HepG2 (cell line): ENCODE measurements around the gene GMEB2. TPM values are rescaled to one million over a fixed set of nuclear protein-coding genes. Genes with fewer than 3 reads are reported as not detected.

Source experiments
- ATF7 ChIP-seq, 2 experiments: fragments of 450-650 bp in 1 of 2; sonication (generic) in 1 of 2; formaldehyde crosslinking in 1 of 2; IDR thresholded peaks; 2 replicates each; pipeline versions ENCODE4 v1.4.0 to v1.6.1; 2016 to 2020; ENCODE audit warnings: antibody characterized with exemption in 1 of 2, mild to moderate bottlenecking in 1 of 2, missing genetic modification reagents in 1 of 2
- GATAD1 ChIP-seq: IDR thresholded peaks from 2 replicates; pipeline ENCODE4 v1.6.1; 2016; ENCODE audit warnings: missing genetic modification reagents, missing compliant biosample characterization
- GATAD2A ChIP-seq: IDR thresholded peaks from 2 replicates; pipeline ENCODE4 v1.6.1; 2016
- HOXA3 ChIP-seq: sonication (generic); formaldehyde crosslinking; IDR thresholded peaks from 2 replicates; pipeline ENCODE4 v1.5.0; 2020; ENCODE audit warnings: missing genetic modification reagents
- KDM4B ChIP-seq: sonication (generic); formaldehyde crosslinking; IDR thresholded peaks from 2 replicates; pipeline ENCODE4 v1.4.0; 2020; ENCODE audit warnings: missing genetic modification reagents
- NR2C2 ChIP-seq: sonication (generic); formaldehyde crosslinking; IDR thresholded peaks from 2 replicates; pipeline ENCODE4 v1.4.0; 2020; ENCODE audit warnings: missing genetic modification reagents, mild to moderate bottlenecking, moderate library complexity, borderline replicate concordance
- SP140L ChIP-seq: sonication (generic); formaldehyde crosslinking; IDR thresholded peaks from 2 replicates; pipeline ENCODE4 v1.4.0; 2020; ENCODE audit warnings: missing genetic modification reagents, borderline replicate concordance
- SUZ12 ChIP-seq: fragments of 150-350 bp; IDR thresholded peaks from 2 replicates; pipeline ENCODE4 v1.6.1; 2014; ENCODE audit warnings: low read depth, low read length
- ZBED4 ChIP-seq: sonication (generic); formaldehyde crosslinking; IDR thresholded peaks from 2 replicates; pipeline ENCODE4 v1.4.0; 2020; ENCODE audit warnings: missing genetic modification reagents, borderline replicate concordance
- ZFP41 ChIP-seq: sonication (generic); formaldehyde crosslinking; IDR thresholded peaks from 2 replicates; pipeline ENCODE4 v1.4.0; 2020; ENCODE audit warnings: mild to moderate bottlenecking, missing genetic modification reagents, borderline replicate concordance
- ZGPAT ChIP-seq: IDR thresholded peaks from 2 replicates; pipeline ENCODE4 v1.6.1; 2016; ENCODE audit warnings: mild to moderate bottlenecking
- ZNF614 ChIP-seq: IDR thresholded peaks from 2 replicates; pipeline ENCODE4 v1.6.1; 2018; ENCODE audit warnings: missing biosample characterization, missing genetic modification reagents, inconsistent platforms, borderline replicate concordance
- ZNF691 ChIP-seq: sonication (generic); formaldehyde crosslinking; IDR thresholded peaks from 2 replicates; pipeline ENCODE4 v1.4.0; 2020; ENCODE audit warnings: missing genetic modification reagents, low read depth, mild to moderate bottlenecking, borderline replicate concordance
- polyA plus RNA-seq, 8 experiments: library from polyadenylated mRNA; depleted of rRNA in 3 of 8; stranded (reverse) in 7 of 8; unstranded in 1 of 8; fragments of >200 nt; fragmentation: Illumina TruSeq in 4 of 8; extraction: Trizol in 4 of 8; gene quantifications; 2 replicates each; pipeline versions ENCODE4 v1.2.1 to v1.2.3, GENCODE V29; 2011 to 2016; ENCODE audit warnings: low read depth in 4 of 8, missing spikeins in 1 of 8, mixed read lengths in 1 of 8; ENCODE audit not compliant: insufficient read depth in 1 of 8
- total RNA-seq, 5 experiments: library from RNA; depleted of rRNA; stranded (reverse); fragments of >200 nt; fragmentation: Illumina TruSeq; extraction: Trizol; gene quantifications; 2 replicates each; pipeline ENCODE4 v1.2.3, GENCODE V29; 2016; ENCODE audit warnings: low read depth in 1 of 5
- TF ChIP-seq, protein P1 (sequence below): sonication (generic); formaldehyde crosslinking; IDR thresholded peaks from 2 replicates; pipeline ENCODE4 v1.5.1; 2020; ENCODE audit warnings: mild to moderate bottlenecking, missing genetic modification reagents, moderate library complexity
- TF ChIP-seq, protein P2 (sequence below), 2 experiments: fragments of 450-650 bp in 1 of 2; sonication (generic) in 1 of 2; formaldehyde crosslinking; IDR thresholded peaks; 2 replicates each; pipeline versions ENCODE4 v1.5.0 to v1.8.0; 2020 to 2022; ENCODE audit warnings: mild to moderate bottlenecking in 1 of 2, missing genetic modification reagents in 1 of 2

The GMEB2 gene
- total and polyA plus RNA-seq, 2 of the 13 experiments (the other 11 are each of a cell fraction or from before 2014, with no cell fraction given) = 10.6 to 12.4 TPM

DNA sequence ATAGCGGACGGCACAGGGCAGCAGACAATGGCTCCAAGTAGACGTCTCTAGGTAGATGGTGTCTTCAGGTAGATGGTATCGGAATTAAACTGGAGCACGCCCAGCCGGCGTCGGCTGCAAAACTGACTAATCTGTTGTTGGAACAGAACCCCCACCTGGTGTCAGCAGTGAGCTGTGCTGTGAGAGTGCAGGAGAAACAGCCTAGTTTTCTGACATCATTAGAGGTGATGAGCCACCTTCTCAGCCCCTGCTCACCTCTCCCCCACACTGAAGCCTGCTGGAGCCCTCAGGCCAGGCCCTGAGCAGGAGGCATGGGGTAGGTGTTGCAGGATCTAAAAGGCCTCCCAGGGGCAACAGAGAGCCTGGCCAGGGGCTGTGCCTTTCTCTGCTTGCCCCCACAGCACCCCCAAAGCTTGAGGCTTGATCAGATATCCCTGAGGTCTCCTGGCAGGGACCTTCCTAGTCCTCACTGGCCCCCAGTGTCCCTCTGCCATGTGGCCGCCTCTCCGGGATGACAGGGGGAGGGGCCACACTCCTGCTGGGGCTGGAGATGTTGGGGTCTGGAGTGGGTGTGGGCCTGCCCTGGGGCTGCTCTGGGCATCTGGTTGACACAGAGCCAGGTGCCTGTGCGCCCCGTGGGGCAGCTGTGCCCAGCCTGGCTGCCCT, 46.0 kb downstream of the GMEB2 start (continued):
- TF ChIP-seq, protein P1, sequence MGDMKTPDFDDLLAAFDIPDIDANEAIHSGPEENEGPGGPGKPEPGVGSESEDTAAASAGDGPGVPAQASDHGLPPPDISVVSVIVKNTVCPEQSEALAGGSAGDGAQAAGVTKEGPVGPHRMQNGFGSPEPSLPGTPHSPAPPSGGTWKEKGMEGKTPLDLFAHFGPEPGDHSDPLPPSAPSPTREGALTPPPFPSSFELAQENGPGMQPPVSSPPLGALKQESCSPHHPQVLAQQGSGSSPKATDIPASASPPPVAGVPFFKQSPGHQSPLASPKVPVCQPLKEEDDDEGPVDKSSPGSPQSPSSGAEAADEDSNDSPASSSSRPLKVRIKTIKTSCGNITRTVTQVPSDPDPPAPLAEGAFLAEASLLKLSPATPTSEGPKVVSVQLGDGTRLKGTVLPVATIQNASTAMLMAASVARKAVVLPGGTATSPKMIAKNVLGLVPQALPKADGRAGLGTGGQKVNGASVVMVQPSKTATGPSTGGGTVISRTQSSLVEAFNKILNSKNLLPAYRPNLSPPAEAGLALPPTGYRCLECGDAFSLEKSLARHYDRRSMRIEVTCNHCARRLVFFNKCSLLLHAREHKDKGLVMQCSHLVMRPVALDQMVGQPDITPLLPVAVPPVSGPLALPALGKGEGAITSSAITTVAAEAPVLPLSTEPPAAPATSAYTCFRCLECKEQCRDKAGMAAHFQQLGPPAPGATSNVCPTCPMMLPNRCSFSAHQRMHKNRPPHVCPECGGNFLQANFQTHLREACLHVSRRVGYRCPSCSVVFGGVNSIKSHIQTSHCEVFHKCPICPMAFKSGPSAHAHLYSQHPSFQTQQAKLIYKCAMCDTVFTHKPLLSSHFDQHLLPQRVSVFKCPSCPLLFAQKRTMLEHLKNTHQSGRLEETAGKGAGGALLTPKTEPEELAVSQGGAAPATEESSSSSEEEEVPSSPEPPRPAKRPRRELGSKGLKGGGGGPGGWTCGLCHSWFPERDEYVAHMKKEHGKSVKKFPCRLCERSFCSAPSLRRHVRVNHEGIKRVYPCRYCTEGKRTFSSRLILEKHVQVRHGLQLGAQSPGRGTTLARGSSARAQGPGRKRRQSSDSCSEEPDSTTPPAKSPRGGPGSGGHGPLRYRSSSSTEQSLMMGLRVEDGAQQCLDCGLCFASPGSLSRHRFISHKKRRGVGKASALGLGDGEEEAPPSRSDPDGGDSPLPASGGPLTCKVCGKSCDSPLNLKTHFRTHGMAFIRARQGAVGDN = peak; percentile 53
- 0 out of 2 replicates have a peak, but pooled peaks have one; percentile 38 for TF ChIP-seq ZNF691 (CRISPR knock-in tag)
- TF ChIP-seq GATAD2A (CRISPR knock-in tag) = peak; percentile 61
- TF ChIP-seq HOXA3 (CRISPR knock-in tag) = peak; percentile 33; the same call in 1 of the 2 replicates
- TF ChIP-seq ZNF614 = peak; percentile 57; the same call in 1 of the 2 replicates
- peak; percentile 33; the same call in 1 of the 2 replicates for TF ChIP-seq GATAD1
- TF ChIP-seq ZFP41 (CRISPR knock-in tag) = 0 out of 2 replicates have a peak, but pooled peaks have one; percentile 47
- TF ChIP-seq, protein P2, sequence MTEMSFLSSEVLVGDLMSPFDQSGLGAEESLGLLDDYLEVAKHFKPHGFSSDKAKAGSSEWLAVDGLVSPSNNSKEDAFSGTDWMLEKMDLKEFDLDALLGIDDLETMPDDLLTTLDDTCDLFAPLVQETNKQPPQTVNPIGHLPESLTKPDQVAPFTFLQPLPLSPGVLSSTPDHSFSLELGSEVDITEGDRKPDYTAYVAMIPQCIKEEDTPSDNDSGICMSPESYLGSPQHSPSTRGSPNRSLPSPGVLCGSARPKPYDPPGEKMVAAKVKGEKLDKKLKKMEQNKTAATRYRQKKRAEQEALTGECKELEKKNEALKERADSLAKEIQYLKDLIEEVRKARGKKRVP (CRISPR knock-in tag; IDR thresholded peaks at IDR 0.05) = no peak
- 0 out of 2 replicates have a peak, but pooled peaks have one; percentile 28 for TF ChIP-seq ZBED4 (CRISPR knock-in tag)
- TF ChIP-seq SUZ12 = no peak
- no peak for TF ChIP-seq ATF7 (IDR thresholded peaks at IDR 0.05)
- peak; percentile 56; the same call in 1 of the 2 replicates for TF ChIP-seq ATF7 (CRISPR knock-in tag; IDR thresholded peaks at IDR 0.05)
- TF ChIP-seq KDM4B = peak; percentile 85
- TF ChIP-seq NR2C2 (CRISPR knock-in tag) = peak; percentile 11; the same call in 1 of the 2 replicates
- peak; percentile 37; the same call in 1 of the 2 replicates for TF ChIP-seq ZGPAT (CRISPR knock-in tag)
- TF ChIP-seq SP140L = 0 out of 2 replicates have a peak, but pooled peaks have one; percentile 54
